Endothelial cell of umbilical vein (primary cell): ENCODE data around the gene PEMT. TPM values are rescaled to one million over a fixed set of nuclear protein-coding genes. Genes with fewer than 3 reads are reported as not detected.

Experiments used
- BruUV-seq: library from RNA; stranded (reverse); fragments of 400-500 nt; replicated peaks from 2 replicates; lab custom pipeline; 2021; lab: Mats Ljungman, UMichigan
- CTCF ChIA-PET: fragments of 300-600, 350-600 bp; sonication (Branson Sonifier 250); formaldehyde crosslinking; loops from one replicate; lab custom pipeline; 2021; ENCODE audit warnings: antibody characterized with exemption, inconsistent platforms; lab: Charles Lee
- POLR2A ChIA-PET: fragments of 300-600, 350-600 bp; sonication (Branson Sonifier 250); formaldehyde crosslinking; loops from one replicate; lab custom pipeline; 2021; ENCODE audit warnings: antibody characterized with exemption, inconsistent platforms; lab: Charles Lee
- DNase-seq: peaks from one replicate; pipeline ENCODE4 v3.0.0-alpha.2; 2011; ENCODE audit warnings: low read depth, low spot score
- FAIRE-seq: peaks from 2 replicates; lab custom pipeline; 2011; peaks lifted over from hg19 to GRCh38; lab: Jason Lieb, UNC
- H2AFZ ChIP-seq: 2 replicates; pipeline ENCODE4 v1.6.0; 2012; ENCODE audit warnings: low read depth, low read length, control low read depth, inconsistent platforms
- H3K27ac ChIP-seq: 2 replicates; pipeline ENCODE4 v1.5.1; 2011; ENCODE audit warnings: low read depth, mild to moderate bottlenecking, control low read depth, low read length, moderate library complexity; ENCODE audit not compliant: insufficient read depth
- H3K27me3 ChIP-seq, 2 experiments: 2 replicates each; pipeline versions ENCODE4 v1.6.0 to v1.6.1; 2011; ENCODE audit warnings: low read length in 2 of 2, mixed read lengths in 1 of 2; ENCODE audit not compliant: control insufficient read depth in 2 of 2, insufficient read depth in 2 of 2
- H3K36me3 ChIP-seq, 2 experiments: 2 replicates in 1 of 2; 3 replicates in 1 of 2; pipeline ENCODE4 v1.5.1; 2011; ENCODE audit warnings: low read length in 2 of 2, mild to moderate bottlenecking in 1 of 2, moderate library complexity in 1 of 2; ENCODE audit not compliant: control insufficient read depth in 2 of 2, insufficient read depth in 2 of 2; ENCODE audit errors: extremely low read depth in 1 of 2
- H3K4me1 ChIP-seq: 3 replicates; pipeline ENCODE4 v1.5.1; 2011; ENCODE audit warnings: mild to moderate bottlenecking, low read length; ENCODE audit not compliant: control insufficient read depth, insufficient read depth; ENCODE audit errors: extremely low read depth
- H3K4me2 ChIP-seq: 2 replicates; pipeline ENCODE4 v1.6.1; 2011; ENCODE audit warnings: low read length, control low read depth, mixed read lengths; ENCODE audit not compliant: insufficient read depth
- H3K4me3 ChIP-seq, 3 experiments: fragments of 200-600 bp in 1 of 3; sonication (generic), shearing (Covaris generic) in 1 of 3; replicated peaks in 1 of 3; 2 replicates each; pipeline ENCODE4 v1.5.1; 2011 to 2016; ENCODE audit warnings: control low read depth in 3 of 3, low read length in 3 of 3, mild to moderate bottlenecking in 2 of 3, inconsistent platforms in 1 of 3, low read depth in 1 of 3, moderate library complexity in 1 of 3; ENCODE audit not compliant: insufficient read depth in 1 of 3
- H3K79me2 ChIP-seq: 2 replicates; pipeline ENCODE4 v1.6.0; 2012; ENCODE audit warnings: low read length, inconsistent platforms; ENCODE audit not compliant: control insufficient read depth, insufficient read depth
- H3K9ac ChIP-seq: replicated peaks from 2 replicates; pipeline ENCODE3; 2011; ENCODE audit warnings: low read length, control low read depth; ENCODE audit not compliant: insufficient read depth; ENCODE audit errors: extremely low read depth
- H3K9me1 ChIP-seq: replicated peaks from 3 replicates; pipeline ENCODE4 v1.6.0; 2011; ENCODE audit warnings: mild to moderate bottlenecking, low read length; ENCODE audit not compliant: control insufficient read depth, insufficient read depth; ENCODE audit errors: extremely low read depth
- H3K9me3 ChIP-seq: replicated peaks from 2 replicates; pipeline ENCODE4 v1.5.1; 2012; ENCODE audit warnings: low read length, inconsistent platforms; ENCODE audit not compliant: control insufficient read depth, insufficient read depth
- H4K20me1 ChIP-seq: replicated peaks from 2 replicates; pipeline ENCODE3; 2011; ENCODE audit warnings: mild to moderate bottlenecking, low read length; ENCODE audit not compliant: control insufficient read depth, insufficient read depth; ENCODE audit errors: extremely low read depth
- CTCF ChIP-seq, 2 donors: IDR thresholded peaks; 1 replicate in 1 of 2; 2 replicates in 1 of 2; pipeline ENCODE4 v1.5.1; 2011; ENCODE audit warnings: low read length in 2 of 2, mild to moderate bottlenecking in 2 of 2, moderate library complexity in 2 of 2, control low read depth in 1 of 2, inconsistent platforms in 1 of 2, low read depth in 1 of 2; ENCODE audit not compliant: insufficient read depth in 1 of 2; ENCODE audit errors: extremely low read depth in 1 of 2
- EZH2 ChIP-seq: IDR thresholded peaks from 2 replicates; pipeline ENCODE4 v1.6.1; 2012; ENCODE audit warnings: borderline replicate concordance, low read depth, mild to moderate bottlenecking, moderate library complexity, low read length, inconsistent platforms; ENCODE audit not compliant: severe bottlenecking
- FOS ChIP-seq: IDR thresholded peaks from 2 replicates; pipeline ENCODE4 v1.6.1; 2011; ENCODE audit warnings: mild to moderate bottlenecking, low read length, moderate library complexity, borderline replicate concordance; ENCODE audit not compliant: insufficient read depth
- GATA2 ChIP-seq: IDR thresholded peaks from 2 replicates; pipeline ENCODE4 v1.7.0; 2011; ENCODE audit warnings: low read depth, mild to moderate bottlenecking, moderate library complexity, mixed read lengths, low read length; ENCODE audit not compliant: insufficient read length, insufficient read depth
- JUN ChIP-seq: IDR thresholded peaks from 2 replicates; pipeline ENCODE4 v1.6.1; 2011; ENCODE audit warnings: borderline replicate concordance, low read depth; ENCODE audit not compliant: insufficient read length, insufficient read depth
- MYC ChIP-seq: IDR thresholded peaks from one replicate; pipeline ENCODE4 v1.6.1; 2011; ENCODE audit warnings: mild to moderate bottlenecking, low read depth, low read length
- POLR2A ChIP-seq: IDR thresholded peaks from 2 replicates; pipeline ENCODE4 v1.6.1; 2012; ENCODE audit warnings: low read depth, mild to moderate bottlenecking, control low read depth, low read length
- POLR2AphosphoS5 ChIP-seq: IDR thresholded peaks from 2 replicates; pipeline ENCODE4 v1.6.1; 2012; ENCODE audit warnings: low read depth, mild to moderate bottlenecking, control low read depth, low read length, moderate library complexity; ENCODE audit not compliant: insufficient read depth
- dilution Hi-C: fragments of 300-500 bp; cut with MboI; formaldehyde crosslinking; loops from one replicate; pipeline ENCODE4 v1.15.0; 2019; ENCODE audit warnings: low sequenced_read_pairs; ENCODE audit not compliant: extremely low pct_ligation_motif_present
- intact Hi-C: fragments of 100-400 bp; cut with micrococcal nuclease; formaldehyde crosslinking; loops from one replicate; pipeline ENCODE4 v1.10.0; 2022
- polyA plus RNA-seq, 4 experiments: library from polyadenylated mRNA; depleted of rRNA in 3 of 4; stranded (reverse) in 3 of 4; unstranded in 1 of 4; fragments of >200 nt; gene quantifications; 2 replicates each; pipeline versions ENCODE4 v1.2.1 to v1.2.3, GENCODE V29; 2011 to 2012; ENCODE audit warnings: missing spikeins in 1 of 4
- total RNA-seq: library from RNA; stranded (reverse); gene quantifications from 2 replicates; pipeline ENCODE4 v1.2.3, GENCODE V29; 2021
- TF ChIP-seq, protein P1 (sequence below): IDR thresholded peaks from 2 replicates; pipeline ENCODE4 v1.6.1; 2011; ENCODE audit not compliant: insufficient read depth, insufficient read length

Gene PEMT
- total and polyA plus RNA-seq, 2 donors (not counting 3 experiments of a cell fraction or from before 2014, with no cell fraction given), result 35.1 to 58.4 TPM

DNA sequence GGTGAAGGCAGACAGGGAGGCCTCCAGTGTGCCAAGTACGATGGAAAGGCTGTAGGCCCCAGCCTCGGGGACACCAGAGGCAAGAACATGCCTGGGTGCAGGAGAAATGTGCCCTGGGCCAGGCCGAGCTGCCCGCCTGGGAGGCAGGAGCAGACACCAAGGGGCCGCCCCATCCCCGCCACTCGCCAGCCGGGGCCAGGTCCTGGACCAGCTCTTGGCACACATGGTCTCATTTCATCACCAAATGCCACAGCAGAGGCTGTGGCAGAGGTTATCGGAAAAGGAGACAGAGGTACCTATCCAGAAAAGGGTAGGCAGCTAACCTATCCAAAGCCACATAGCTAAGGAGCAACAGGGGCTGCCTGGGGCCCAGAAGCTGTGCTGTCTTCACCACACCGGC lies 31.3 kb downstream of the PEMT start:
- ChIA-PET CTCF (interaction anchor here (1.2 to 3.3 kb wide), 3 partner anchors 9 to 63 kb away, joined by 3 to 20 read pairs (median 3); partner anchors contain the start of gene RASD1), POLR2A (interaction anchor here (0.5 kb wide), 1 partner anchor 48 kb away, joined by 4 read pairs; no protein-coding TSS in a partner anchor)
- Histone ChIP-seq H3K4me1 (peaks cover 11% of the 10 kb centered on the region), H3K36me3 (no peaks in the 10 kb centered on the region), H3K9me3 (no peaks in the 10 kb centered on the region), H4K20me1 (no peaks in the 10 kb centered on the region), H2AFZ (no peak overlapping the region), H3K27ac (no peak overlapping the region), H3K4me3 (no peak overlapping the region), H3K4me2 (no peak overlapping the region), H3K79me2 (no peaks in the 10 kb centered on the region), H3K9ac (no peak overlapping the region), H3K9me1 (no peaks in the 10 kb centered on the region), H3K27me3 (no peaks in the 10 kb centered on the region)
- TF ChIP-seq EZH2, result no peak
- TF ChIP-seq, protein P1, sequence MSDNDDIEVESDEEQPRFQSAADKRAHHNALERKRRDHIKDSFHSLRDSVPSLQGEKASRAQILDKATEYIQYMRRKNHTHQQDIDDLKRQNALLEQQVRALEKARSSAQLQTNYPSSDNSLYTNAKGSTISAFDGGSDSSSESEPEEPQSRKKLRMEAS, result no peak
- no peak for TF ChIP-seq CTCF (IDR thresholded peaks at IDR 0.05; ENCODE audit: extremely low read depth in 1 of 2, insufficient read depth in 1 of 2, low read depth in 1 of 2, low read length in 2 of 2)
- BruUV-seq, result no TSS peak
- intact Hi-C loops, result no loop called here
- dilution Hi-C loops, result no loop called here
- DNase-seq (no peak), FAIRE-seq (no peak)

- no peak for FAIRE-seq
- H4K20me1 ChIP-seq, result no peaks in the 10 kb centered on the region
- H3K9ac ChIP-seq, result no peak overlapping the region
- H3K27me3 ChIP-seq, result no peaks in the 10 kb centered on the region
- no peak for DNase-seq
- BruUV-seq, result no TSS peak
- H3K4me1 ChIP-seq, result peaks cover 11% of the 10 kb centered on the region
- intact Hi-C loops (no loop called here), dilution Hi-C loops (no loop called here)
- no peaks in the 10 kb centered on the region for H3K9me1 ChIP-seq
- CTCF ChIA-PET, result interaction anchor here (1.2 kb wide), 1 partner anchor 10 kb away, joined by 3 read pairs; no protein-coding TSS in a partner anchor
- TF ChIP-seq FOS (no peak), JUN (no peak), POLR2AphosphoS5 (no peak), CTCF (IDR thresholded peaks at IDR 0.05; ENCODE audit: extremely low read depth in 1 of 2, insufficient read depth in 1 of 2, low read depth in 1 of 2, low read length in 2 of 2) (no peak), EZH2 (no peak), GATA2 (no peak), MYC (no peak), POLR2A (no peak)
- TF ChIP-seq, protein P1, result no peak
- no peak overlapping the region for H3K27ac ChIP-seq
- POLR2A ChIA-PET, result no interaction called here
- H3K36me3 ChIP-seq, result no peaks in the 10 kb centered on the region
- H3K9me3 ChIP-seq, result no peaks in the 10 kb centered on the region
- H3K4me2 ChIP-seq, result no peak overlapping the region
- H2AFZ ChIP-seq, result no peak overlapping the region
- H3K4me3 ChIP-seq, result no peak overlapping the region
- no peaks in the 10 kb centered on the region for H3K79me2 ChIP-seq
Observed at GRCh38 chr17:17559164-17559563, 32.3 kb downstream of the PEMT start.
